K562 (cell line): ENCODE measurements around the gene OTOR. TPM values are rescaled to one million over a fixed set of nuclear protein-coding genes. Genes with fewer than 3 reads are reported as not detected.

Experiments
- BACH1 ChIP-seq: fragments of 200-800 bp; sonication (Bioruptor generic); IDR thresholded peaks from 2 replicates; pipeline ENCODE4 v1.6.1; 2016; ENCODE audit warnings: missing genetic modification characterization, missing compliant biosample characterization
- BRD4 ChIP-seq: fragments of 200-600 bp; sonication (generic); IDR thresholded peaks from 2 replicates; pipeline ENCODE4 v1.6.1; 2017; ENCODE audit warnings: inconsistent platforms
- CREBBP ChIP-seq: IDR thresholded peaks from one replicate; pipeline ENCODE4 v1.6.1; 2012; ENCODE audit warnings: low read depth, mild to moderate bottlenecking, control low read depth, inconsistent platforms, low read length
- MCM5 ChIP-seq: fragments of 450-650 bp; IDR thresholded peaks from 2 replicates; pipeline ENCODE4 v1.6.1; 2016; ENCODE audit warnings: low read depth
- MYC ChIP-seq, 2 experiments: fragments of 250-450 bp in 1 of 2; sonication (Bioruptor Pico) in 1 of 2; IDR thresholded peaks; 2 replicates each; pipeline versions ENCODE4 v1.5.1 to v1.6.1; 2012 to 2021; ENCODE audit warnings: low read depth in 2 of 2, borderline replicate concordance in 1 of 2, improper control_type of control experiment in 1 of 2, low read length in 1 of 2, mild to moderate bottlenecking in 1 of 2, moderate library complexity in 1 of 2
- MYNN ChIP-seq, 2 experiments: sonication (generic); formaldehyde crosslinking in 1 of 2; IDR thresholded peaks; 2 replicates each; pipeline versions ENCODE4 v1.5.0 to v1.6.1; 2016 to 2020; ENCODE audit warnings: antibody characterized with exemption in 1 of 2, missing genetic modification reagents in 1 of 2
- NR2C1 ChIP-seq, 2 experiments: fragments of 450-650 bp; IDR thresholded peaks; 2 replicates each; pipeline ENCODE4 v1.6.1; 2017; ENCODE audit warnings: mild to moderate bottlenecking in 2 of 2, antibody characterized with exemption in 1 of 2, inconsistent platforms in 1 of 2, missing compliant biosample characterization in 1 of 2, missing genetic modification characterization in 1 of 2
- NR2C2 ChIP-seq, 2 experiments: fragments of 200-800 bp in 1 of 2; sonication (Bioruptor generic) in 1 of 2; sonication (generic) in 1 of 2; formaldehyde crosslinking in 1 of 2; IDR thresholded peaks; 2 replicates each; pipeline versions ENCODE4 v1.6.1 to v1.8.0; 2016 to 2022; ENCODE audit warnings: mild to moderate bottlenecking in 1 of 2, missing compliant biosample characterization in 1 of 2, missing genetic modification characterization in 1 of 2, missing genetic modification reagents in 1 of 2
- PHB ChIP-seq: fragments of 250-450 bp; sonication (Bioruptor Pico); IDR thresholded peaks from 2 replicates; pipeline ENCODE4 v1.5.0; 2021
- POLR3G ChIP-seq: IDR thresholded peaks from 2 replicates; pipeline ENCODE4 v1.6.1; 2011; ENCODE audit not compliant: insufficient read length, insufficient replicate concordance; ENCODE audit errors: extremely low read depth
- TBL1XR1 ChIP-seq, 2 experiments: IDR thresholded peaks; 2 replicates each; pipeline ENCODE4 v1.6.1; 2012; ENCODE audit warnings: improper control_type of control experiment in 2 of 2, low read length in 2 of 2, mild to moderate bottlenecking in 1 of 2
- TOE1 ChIP-seq, 2 experiments: fragments of 450-650 bp in 1 of 2; sonication (generic) in 1 of 2; formaldehyde crosslinking in 1 of 2; IDR thresholded peaks; 2 replicates each; pipeline versions ENCODE4 v1.7.1 to v1.8.0; 2016 to 2022; ENCODE audit warnings: borderline replicate concordance in 2 of 2, mild to moderate bottlenecking in 2 of 2, antibody characterized with exemption in 1 of 2, inconsistent platforms in 1 of 2, low read depth in 1 of 2, missing genetic modification reagents in 1 of 2, moderate library complexity in 1 of 2
- TSC22D4 ChIP-seq: fragments of 450-650 bp; IDR thresholded peaks from 2 replicates; pipeline ENCODE4 v1.6.1; 2016; ENCODE audit warnings: missing genetic modification characterization, missing biosample characterization, control low read depth
- ZNF274 ChIP-seq: IDR thresholded peaks from 2 replicates; pipeline ENCODE4 v1.6.1; 2011; ENCODE audit warnings: low read depth, mild to moderate bottlenecking, low read length, moderate library complexity, borderline replicate concordance
- ZNF551 ChIP-seq: fragments of 250-450 bp; sonication (Bioruptor Pico); IDR thresholded peaks from 2 replicates; pipeline ENCODE4 v1.5.0; 2021; ENCODE audit warnings: mild to moderate bottlenecking, moderate library complexity
- polyA plus RNA-seq, 8 experiments: library from polyadenylated mRNA; depleted of rRNA in 4 of 8; stranded (reverse) in 5 of 8; unstranded in 3 of 8; fragments of >200 nt; fragmentation: Nextera tagmentation in 2 of 8; fragmentation: Illumina TruSeq in 1 of 8; extraction: Ambion mirVana in 2 of 8; extraction: Trizol in 1 of 8; gene quantifications; 2 replicates each; pipeline versions ENCODE4 v1.2.1 to v1.2.3, GENCODE V29; 2011 to 2014; ENCODE audit warnings: inconsistent platforms in 1 of 8, missing spikeins in 1 of 8
- total RNA-seq, 7 experiments: library from RNA; depleted of rRNA in 6 of 7; stranded (reverse); fragments of >200 nt in 6 of 7; fragmentation: Illumina TruSeq in 2 of 7; extraction: Trizol in 2 of 7; gene quantifications; 2 replicates each; pipeline versions ENCODE4 v1.2.1 to v1.2.3, GENCODE V29; 2011 to 2021; ENCODE audit warnings: low replicate concordance in 1 of 7
- TF ChIP-seq, protein P1 (sequence below): sonication (generic); formaldehyde crosslinking; IDR thresholded peaks from 2 replicates; pipeline ENCODE4 v1.8.1; 2022; ENCODE audit warnings: missing genetic modification reagents
- TF ChIP-seq, protein P2 (sequence below), 2 experiments: fragments of 450-650 bp; IDR thresholded peaks; 2 replicates each; pipeline ENCODE4 v1.6.1; 2018; ENCODE audit warnings: mild to moderate bottlenecking in 2 of 2, low read depth in 1 of 2; ENCODE audit not compliant: partially characterized antibody in 2 of 2
- TF ChIP-seq, protein P3 (sequence below): fragments of 250-450 bp; sonication (Bioruptor Pico); IDR thresholded peaks from 2 replicates; pipeline ENCODE4 v1.8.0; 2021; ENCODE audit warnings: mild to moderate bottlenecking, moderate library complexity

OTOR gene
- total and polyA plus RNA-seq, 9 of the 15 experiments (the other 6 are each of a cell fraction or from before 2014, with no cell fraction given): not detected

DNA sequence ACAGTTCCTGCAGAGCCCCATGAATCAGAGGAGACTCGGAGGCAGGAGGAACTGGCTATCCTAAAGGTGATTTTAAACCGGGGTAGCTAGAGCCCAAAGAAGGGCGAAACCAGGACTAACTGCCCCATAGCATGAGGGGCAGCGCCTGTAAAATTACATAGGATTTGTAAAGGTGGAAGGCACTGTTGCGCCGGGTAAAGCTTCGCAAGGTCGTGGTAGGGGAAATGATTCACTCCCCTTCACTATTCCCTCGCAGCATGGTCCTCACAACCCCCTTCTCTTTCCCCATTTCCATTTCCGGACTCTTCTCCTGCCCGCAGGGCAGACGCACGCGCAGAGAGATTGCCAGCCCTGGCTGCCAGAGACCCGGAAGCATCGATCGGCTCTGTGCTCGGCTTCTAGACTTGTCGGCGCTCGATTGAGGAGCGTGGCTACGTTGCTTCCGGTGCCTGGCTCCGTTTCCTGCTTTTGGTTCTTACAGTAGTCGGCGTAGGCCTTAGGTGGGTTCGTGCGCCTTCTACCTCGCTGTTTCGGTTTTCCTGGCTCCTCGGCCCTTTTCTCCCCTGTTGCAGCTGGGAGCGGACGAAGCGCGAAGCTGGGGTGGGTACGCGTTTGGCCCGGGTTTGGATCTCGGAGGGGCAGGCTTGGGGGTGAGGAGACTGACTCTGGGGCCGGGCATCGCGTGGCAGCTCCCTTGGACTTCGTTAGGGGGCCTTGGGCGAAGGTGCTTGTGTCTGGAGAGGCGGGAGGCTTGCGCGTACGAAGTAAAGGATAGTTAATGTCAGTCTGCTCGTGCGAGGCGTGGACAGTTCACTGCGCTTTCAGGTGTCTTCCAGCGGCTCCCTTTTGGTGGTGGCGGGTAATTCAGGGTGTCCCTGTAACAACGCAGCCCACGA, 18.3 kb upstream of the OTOR start, which contains the start of gene SNRPB2 (continued):
- TF ChIP-seq MYC (IDR thresholded peaks at IDR 0.05; ENCODE audit: low read depth, low read length) (peak; percentile 46; the same call in 1 of the 2 replicates), MYC (CRISPR knock-in tag; IDR thresholded peaks at IDR 0.05; ENCODE audit: borderline replicate concordance, low read depth) (no peak), ZNF274 (no peak), PHB (CRISPR knock-in tag) (no peak), ZNF551 (CRISPR knock-in tag) (no peak), NR2C1 (IDR thresholded peaks at IDR 0.05) (no peak), NR2C1 (tag; IDR thresholded peaks at IDR 0.05) (0 out of 2 replicates have a peak, but pooled peaks have one; percentile 25), NR2C2 (CRISPR knock-in tag; IDR thresholded peaks at IDR 0.05) (no peak), NR2C2 (tag; IDR thresholded peaks at IDR 0.05) (peak; percentile 67), BRD4 (peak; percentile 40; the same call in 1 of the 2 replicates), MYNN (IDR thresholded peaks at IDR 0.05) (no peak), MYNN (CRISPR knock-in tag; IDR thresholded peaks at IDR 0.05) (no peak), CREBBP (no peak), TSC22D4 (tag) (no peak), BACH1 (tag) (no peak), MCM5 (no peak), POLR3G (no peak), TOE1 (IDR thresholded peaks at IDR 0.05; ENCODE audit: borderline replicate concordance) (0 out of 2 replicates have a peak, but pooled peaks have one; percentile 51), TOE1 (CRISPR knock-in tag; IDR thresholded peaks at IDR 0.05; ENCODE audit: borderline replicate concordance, low read depth) (no peak), TBL1XR1 (IDR thresholded peaks at IDR 0.05; ENCODE audit: low read length in 2 of 2) (no peak; a peak in 1 of 4 replicates)
- TF ChIP-seq, protein P1, sequence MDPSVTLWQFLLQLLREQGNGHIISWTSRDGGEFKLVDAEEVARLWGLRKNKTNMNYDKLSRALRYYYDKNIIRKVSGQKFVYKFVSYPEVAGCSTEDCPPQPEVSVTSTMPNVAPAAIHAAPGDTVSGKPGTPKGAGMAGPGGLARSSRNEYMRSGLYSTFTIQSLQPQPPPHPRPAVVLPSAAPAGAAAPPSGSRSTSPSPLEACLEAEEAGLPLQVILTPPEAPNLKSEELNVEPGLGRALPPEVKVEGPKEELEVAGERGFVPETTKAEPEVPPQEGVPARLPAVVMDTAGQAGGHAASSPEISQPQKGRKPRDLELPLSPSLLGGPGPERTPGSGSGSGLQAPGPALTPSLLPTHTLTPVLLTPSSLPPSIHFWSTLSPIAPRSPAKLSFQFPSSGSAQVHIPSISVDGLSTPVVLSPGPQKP (CRISPR knock-in tag): no peak
- TF ChIP-seq, protein P2, sequence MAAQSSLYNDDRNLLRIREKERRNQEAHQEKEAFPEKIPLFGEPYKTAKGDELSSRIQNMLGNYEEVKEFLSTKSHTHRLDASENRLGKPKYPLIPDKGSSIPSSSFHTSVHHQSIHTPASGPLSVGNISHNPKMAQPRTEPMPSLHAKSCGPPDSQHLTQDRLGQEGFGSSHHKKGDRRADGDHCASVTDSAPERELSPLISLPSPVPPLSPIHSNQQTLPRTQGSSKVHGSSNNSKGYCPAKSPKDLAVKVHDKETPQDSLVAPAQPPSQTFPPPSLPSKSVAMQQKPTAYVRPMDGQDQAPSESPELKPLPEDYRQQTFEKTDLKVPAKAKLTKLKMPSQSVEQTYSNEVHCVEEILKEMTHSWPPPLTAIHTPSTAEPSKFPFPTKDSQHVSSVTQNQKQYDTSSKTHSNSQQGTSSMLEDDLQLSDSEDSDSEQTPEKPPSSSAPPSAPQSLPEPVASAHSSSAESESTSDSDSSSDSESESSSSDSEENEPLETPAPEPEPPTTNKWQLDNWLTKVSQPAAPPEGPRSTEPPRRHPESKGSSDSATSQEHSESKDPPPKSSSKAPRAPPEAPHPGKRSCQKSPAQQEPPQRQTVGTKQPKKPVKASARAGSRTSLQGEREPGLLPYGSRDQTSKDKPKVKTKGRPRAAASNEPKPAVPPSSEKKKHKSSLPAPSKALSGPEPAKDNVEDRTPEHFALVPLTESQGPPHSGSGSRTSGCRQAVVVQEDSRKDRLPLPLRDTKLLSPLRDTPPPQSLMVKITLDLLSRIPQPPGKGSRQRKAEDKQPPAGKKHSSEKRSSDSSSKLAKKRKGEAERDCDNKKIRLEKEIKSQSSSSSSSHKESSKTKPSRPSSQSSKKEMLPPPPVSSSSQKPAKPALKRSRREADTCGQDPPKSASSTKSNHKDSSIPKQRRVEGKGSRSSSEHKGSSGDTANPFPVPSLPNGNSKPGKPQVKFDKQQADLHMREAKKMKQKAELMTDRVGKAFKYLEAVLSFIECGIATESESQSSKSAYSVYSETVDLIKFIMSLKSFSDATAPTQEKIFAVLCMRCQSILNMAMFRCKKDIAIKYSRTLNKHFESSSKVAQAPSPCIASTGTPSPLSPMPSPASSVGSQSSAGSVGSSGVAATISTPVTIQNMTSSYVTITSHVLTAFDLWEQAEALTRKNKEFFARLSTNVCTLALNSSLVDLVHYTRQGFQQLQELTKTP (IDR thresholded peaks at IDR 0.05; ENCODE audit: low read depth in 1 of 2, partially characterized antibody in 2 of 2): peak in 1 of 2 experiments; percentile 64
- TF ChIP-seq, protein P3, sequence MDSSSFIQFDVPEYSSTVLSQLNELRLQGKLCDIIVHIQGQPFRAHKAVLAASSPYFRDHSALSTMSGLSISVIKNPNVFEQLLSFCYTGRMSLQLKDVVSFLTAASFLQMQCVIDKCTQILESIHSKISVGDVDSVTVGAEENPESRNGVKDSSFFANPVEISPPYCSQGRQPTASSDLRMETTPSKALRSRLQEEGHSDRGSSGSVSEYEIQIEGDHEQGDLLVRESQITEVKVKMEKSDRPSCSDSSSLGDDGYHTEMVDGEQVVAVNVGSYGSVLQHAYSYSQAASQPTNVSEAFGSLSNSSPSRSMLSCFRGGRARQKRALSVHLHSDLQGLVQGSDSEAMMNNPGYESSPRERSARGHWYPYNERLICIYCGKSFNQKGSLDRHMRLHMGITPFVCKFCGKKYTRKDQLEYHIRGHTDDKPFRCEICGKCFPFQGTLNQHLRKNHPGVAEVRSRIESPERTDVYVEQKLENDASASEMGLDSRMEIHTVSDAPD (CRISPR knock-in tag): no peak
